SKM-1 (cell line): Measurements from ENCODE around the gene CUX1.
"Not testable (repeated sequence)": the region's sequence is repeated elsewhere in the genome, so short reads cannot be mapped to it uniquely, and the experiment has no call there.

Source experiments
- DNase-seq: peaks from one replicate; lab custom pipeline; 2025; ENCODE audit not compliant: unreplicated experiment; lab: John Stamatoyannopoulos, UW

Gene CUX1

DNA sequence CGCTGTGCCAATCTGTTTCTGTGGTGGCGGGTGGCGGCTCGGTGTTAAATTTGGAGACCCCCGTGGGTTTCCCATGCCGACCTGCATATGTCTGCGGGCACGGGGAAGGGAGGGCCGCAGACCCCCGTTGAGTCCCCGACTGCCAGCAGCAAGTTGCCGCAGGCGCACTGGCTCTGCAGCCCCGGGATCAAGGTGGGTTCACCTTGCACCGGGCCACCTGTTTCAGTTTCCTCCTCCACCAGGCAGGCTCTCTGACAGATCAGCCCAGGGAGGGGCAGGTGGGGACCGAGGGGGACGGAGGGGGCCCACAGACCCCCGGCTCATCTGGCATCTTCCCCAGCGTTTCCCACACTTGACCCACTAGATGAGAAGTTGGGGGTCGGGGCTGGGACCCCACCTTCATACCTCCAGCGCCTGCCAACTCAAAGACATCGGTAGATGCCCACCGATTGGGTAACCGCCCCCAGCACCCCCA lies 95.9 kb downstream of the CUX1 start:
- DNase-seq: no peak

DNA sequence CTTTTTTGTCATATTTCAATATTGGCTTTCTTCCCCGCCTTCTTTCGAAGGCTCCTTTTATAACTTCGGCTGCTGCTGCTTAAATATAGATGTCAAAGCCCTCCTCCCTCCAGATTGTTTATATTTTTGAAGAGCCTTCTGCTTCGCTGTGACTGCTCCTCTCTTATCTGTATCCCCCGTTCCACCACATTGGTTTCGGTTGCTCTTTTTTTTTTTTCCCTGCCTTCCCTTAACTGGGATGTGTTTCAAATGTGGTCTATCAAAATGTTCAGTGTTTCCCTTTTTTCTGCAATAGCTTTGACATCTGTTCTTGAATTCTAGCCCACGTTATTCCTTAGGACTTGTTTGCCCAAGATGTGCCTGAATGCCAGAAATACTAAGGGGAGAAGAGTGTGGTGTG lies 96.4 kb downstream of the CUX1 start:
- no peak for DNase-seq

DNA sequence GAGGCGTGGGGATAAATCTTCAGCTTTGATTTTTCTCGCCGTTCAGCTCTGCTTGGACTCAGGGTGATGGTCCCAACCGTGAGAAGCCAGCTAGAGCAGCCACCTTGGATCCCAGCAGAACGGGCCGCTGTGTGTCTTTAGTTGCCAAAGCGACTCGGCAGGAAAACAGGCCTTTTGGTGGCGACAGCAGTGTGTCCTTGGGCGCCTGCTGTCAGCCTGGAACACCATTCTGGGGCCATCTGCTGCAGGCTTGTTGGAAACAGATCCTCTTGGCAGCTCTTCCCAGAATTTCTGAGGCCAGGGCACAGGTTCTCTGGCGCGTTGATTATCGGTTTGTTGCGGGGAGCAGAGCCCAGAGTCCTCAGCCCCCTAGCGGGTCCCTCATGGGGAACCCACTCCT lies 97.6 kb downstream of the CUX1 start:
- no peak for DNase-seq

DNA sequence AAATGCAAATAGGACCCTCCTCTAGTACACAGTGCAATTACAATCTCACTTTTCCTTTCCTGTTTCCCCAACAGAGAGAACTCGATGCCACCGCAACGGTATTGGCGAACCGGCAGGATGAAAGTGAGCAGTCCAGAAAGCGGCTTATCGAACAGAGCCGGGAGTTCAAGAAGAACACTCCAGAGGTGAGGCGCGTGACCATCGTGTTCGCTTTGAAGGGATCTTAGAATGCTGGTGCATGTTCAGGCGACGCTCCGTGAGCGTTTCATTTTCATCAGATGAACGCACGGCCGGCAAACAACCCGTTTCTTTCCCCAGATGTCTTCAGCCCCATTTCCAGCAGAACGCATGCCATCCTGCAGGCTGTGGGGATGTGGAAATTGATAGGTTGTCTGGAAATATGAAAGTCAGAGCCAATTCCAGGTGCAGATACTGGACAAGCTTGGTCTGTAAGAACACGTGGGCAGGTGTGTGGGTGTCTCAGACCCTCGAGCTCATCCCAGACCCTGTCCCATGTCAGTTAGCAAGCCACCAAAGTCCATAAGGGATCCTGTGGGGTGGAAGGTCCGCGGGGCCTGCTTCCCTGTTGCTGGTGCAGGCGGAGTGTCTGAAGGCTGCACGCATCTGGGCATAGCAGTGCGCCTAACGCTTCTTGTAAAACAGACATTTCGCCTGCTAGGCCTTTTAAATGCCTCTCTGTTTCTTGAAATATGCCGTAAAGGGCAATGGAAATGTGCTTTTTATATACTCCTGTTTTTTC lies 98.8 kb downstream of the CUX1 start:
- no peak for DNase-seq

DNA sequence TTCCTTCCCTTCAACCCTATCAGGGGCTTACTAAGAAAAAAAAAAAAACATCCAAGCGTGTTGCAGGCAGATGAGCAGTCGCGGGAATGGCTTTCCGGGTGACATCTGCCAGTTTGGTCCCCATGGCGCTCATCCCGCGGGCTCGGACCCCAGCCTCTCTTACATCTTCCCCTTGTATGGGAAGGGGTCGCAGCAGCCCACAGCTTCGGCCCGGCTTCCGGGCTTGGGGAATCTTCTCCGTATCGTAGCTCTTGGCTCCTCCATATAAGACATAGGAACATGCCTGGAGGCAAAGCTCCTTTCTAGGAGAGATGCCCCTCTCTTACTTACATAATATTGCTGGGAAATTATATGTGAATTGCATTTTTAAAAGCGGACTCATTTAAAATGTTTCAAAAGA lies 99.5 kb downstream of the CUX1 start:
- DNase-seq: no peak

DNA sequence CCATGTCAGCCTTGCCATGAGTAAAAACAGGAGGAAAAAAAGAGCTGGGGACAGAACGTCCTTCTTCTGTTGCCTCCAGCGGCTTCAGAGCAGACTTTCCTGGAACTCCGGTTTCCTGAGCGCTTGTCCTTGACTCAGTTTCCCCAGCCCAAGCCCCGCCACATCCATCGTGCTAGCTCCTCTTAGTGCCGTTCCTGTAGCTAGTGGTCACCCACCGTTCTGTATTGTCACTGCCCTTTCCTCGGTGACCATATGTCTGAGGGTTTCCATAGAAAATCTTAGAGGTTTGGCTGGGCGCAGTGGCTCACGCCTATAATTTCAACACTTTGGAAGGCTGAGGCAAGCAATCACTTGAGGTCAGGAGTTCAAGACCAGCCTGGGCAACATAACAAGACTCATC lies 100.1 kb downstream of the CUX1 start:
- no peak for DNase-seq

DNA sequence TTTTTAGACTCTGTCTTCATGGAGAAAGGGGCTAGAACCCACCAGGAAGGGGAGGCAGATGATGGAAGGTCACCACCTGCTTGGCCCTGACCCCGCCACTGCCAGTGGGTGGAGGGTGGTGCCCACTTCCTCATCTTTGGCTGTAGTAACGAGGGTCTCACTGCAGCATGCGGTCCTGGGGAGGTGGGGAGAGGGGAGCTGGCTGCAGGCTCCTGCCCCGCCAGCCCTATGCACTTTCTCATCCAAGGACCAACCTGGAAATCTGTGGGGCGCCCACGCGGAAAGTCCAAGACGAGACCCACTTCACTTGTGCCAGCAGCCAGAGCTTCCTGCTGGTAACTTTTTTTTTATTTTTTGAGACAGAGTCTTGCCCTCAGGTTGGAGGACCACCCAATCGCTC lies 101.0 kb downstream of the CUX1 start:
- DNase-seq: no peak

DNA sequence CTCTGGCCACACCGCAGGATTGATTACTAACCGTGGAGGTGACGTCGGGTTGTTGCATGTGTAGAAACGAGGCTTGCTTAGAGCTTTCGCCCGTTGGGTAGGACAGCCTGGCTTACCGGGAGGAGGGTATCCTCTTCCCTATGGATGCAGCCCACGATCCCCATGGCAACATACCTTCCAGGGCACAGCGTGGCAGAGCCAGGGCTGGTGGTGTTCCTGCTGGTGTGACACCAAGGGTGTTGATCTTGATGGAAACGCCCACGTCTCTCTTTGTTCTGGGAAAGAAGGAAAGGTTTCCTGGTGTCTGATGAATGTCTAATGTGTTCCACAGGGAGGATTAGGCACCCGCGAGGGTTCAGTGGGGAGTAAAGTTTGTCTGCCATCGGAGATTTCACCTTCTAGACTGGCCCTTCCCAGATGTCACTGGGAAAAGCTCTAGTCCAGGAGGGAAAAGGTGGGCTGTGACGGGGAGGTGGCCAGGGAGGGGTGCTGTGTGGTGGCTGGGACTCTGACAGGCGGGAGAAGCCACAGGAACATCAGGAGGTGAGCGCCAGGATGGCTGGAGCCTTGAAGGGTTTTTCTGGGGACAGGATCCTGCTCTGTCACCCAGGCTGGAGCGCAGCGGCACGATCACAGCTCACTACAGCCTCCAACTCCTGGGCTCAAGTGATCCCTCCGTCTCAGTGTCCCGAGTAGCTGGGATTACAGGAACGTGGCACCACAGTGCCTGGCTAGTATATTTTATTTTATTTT lies 102.1 kb downstream of the CUX1 start:
- DNase-seq: no peak

DNA sequence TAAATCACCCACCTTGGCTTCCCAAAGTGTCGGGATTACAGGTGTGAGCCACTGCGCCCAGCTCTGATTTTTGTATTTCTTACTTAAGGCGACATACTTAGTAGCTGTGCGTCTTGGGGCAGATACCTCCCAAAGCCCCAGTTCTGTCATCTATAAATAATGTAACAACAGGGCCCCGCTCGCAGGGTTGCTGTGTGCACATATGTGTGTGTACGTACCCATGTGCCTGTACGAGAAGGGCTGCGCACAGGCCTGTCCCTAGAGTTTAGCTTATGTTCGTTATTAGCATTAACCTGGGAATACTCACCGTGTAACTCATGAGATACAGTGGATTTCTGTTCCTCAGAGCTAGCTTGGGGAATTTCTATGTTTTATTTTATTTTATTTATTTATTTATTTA lies 103.6 kb downstream of the CUX1 start:
- DNase-seq: no peak

DNA sequence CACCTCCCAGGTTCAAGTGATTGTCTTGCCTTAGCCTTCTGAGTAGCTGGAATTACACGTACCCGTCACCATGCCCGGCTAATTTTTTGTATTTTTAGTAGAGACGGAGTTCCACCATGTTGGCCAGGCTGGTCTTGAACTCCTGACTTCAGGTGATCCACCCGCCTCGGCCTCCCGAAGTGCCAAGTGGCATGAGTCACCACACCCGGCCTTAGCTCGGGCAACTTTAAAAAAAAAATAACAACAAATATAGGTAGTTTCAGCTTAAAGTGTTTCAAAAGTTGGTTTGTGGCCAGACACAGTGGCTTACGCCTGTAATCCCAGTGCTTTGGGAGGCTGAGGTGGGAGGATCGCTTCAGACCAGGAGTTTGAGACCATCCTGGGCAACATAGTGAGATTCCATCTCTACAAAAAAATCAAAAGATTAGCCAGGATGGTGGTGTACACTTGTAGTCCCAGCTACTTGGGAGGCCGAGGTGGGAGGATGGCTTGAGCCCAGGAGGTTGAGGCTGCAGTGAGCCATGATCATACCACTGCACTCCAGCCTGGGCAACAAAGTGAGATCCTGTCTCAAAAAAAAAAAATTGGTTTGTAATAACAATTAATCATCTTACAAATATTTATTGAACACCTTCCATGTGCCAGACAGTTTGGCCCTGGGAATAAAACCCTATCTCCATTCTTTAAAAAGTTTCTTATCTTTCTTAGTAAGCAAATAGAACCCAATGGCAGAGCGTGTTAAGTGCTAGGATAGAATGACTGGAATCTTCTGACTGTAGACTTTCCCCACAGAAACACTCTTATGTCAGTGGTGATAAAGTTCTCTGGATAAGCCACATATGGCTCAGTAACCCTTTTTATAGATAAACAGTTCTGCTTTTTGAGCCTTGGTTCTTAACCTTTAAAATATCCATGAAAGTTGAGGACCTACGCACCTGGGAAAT lies 104.4 kb downstream of the CUX1 start:
- DNase-seq: not testable (repeated sequence)

DNA sequence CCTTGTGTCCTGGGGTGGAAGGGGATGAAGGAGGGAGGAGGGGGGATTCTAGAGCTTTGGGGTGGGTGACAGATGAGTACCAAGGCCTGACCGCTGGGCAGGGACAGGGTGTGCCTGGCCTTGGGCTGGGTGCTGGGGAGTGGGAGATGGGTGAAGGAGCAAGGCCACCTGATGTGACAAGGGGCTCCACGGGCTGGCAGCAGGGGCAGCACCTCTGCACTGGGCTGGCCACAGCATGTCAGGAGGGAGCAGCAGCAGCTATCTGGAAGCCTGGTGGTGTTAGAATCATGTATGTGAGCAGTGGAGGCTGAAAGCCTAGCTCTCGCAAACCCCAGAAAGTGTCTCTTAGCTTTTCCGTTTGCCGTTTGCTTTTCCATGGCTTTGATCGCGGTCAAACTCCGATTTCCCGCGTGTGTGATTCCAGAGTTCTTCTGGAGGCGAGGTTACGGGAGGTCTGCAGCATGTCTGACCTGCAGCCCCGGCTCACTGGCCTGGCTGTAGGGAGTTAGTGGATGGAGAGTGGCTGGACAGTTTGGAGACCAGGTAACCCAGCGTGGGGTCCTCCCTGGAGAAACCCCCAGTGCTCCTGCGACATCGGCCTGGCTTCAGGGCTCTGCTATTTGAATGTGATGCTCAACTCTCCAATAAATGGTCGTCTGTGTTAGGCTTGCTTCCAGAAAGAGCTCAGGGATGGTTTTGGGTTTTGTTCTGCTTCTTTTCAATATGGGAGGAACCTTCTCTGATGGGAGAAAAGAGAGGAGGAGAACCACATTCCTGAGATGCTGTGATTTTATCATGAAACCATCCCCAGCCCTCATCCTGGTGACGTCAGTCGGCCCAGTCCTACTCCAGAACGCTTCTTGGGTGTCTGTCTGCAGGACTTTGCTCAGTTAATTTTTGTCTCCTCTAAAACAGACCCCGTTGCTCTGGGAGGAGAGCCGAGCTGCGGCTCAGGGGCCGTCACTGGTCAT lies 105.5 kb downstream of the CUX1 start:
- DNase-seq: no peak

DNA sequence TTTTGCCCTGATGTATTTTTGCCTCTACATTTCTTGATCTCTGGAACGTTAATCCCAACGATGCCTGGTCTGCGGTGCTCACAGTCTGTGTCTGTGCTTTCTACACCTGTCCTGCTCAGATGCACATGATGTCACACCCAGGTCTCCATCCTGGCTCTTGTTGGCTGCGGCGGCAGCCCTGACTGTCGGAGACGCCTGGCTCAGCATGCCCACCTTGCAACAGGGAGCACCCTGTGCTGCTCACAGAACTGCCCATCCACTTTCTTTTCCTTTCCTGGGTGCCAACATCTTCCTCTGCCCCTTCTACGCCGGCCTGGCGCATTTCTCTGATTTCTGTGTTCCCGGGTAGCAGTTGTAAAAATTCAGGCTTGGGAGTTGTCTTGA lies 106.2 kb downstream of the CUX1 start:
- DNase-seq: no peak

DNA sequence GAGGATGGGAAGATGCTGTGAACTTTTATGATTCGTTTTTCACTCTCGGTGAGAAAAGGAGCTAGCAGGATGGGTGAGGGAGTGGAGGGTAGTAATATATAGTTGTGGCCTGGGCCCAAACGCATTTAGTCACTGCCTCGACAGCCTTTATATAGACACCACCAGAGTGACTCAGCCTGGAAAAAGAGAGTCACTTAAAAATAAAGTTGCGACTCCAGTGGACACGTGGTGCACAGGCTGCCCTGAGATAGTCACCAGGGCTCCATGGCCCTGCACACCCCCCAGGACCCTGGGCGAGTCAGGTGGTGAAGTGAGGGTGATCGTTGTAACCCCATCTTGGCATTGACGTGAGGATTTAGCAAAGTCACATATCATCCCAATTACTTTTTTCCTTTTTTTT lies 106.7 kb downstream of the CUX1 start:
- DNase-seq: no peak

DNA sequence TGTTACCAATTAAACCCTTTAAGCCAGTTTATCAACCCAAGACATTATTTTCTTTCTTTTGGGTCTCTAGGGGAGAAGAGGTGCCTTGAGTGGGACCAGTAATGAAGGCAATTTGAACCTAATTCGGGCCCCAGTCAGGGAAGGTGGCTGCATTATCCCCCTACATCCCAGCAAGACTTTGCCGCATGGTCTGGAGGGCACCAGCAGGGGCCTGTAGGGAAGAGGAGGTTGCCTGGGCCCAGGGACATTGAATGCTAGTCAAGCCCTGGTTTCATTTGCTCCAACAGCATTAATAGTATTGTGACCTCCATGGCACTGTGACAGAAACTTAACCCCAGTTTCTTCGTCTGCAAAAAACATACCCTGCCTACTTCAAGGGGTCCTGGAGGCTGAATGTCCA lies 108.8 kb downstream of the CUX1 start:
- DNase-seq: no peak

DNA sequence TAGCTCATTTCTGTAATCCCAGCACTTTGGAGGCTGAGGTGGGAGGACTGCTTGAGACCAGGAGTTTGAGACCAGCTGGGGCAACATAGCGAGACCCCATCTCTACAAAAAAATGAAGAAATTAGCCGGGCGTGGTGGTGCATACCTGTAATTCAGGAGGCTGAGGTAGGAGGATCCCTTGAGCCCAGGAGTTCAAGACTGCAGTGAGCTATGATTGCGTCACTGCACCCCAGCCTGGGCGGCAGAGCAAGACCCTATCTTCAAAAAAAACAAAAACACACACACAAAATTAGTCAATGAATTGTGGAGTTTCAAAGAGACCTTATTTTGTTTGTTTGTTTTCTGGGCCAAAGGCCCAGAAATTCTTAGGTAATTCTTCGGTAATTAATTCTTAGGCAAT lies 110.0 kb downstream of the CUX1 start:
- no peak for DNase-seq

DNA sequence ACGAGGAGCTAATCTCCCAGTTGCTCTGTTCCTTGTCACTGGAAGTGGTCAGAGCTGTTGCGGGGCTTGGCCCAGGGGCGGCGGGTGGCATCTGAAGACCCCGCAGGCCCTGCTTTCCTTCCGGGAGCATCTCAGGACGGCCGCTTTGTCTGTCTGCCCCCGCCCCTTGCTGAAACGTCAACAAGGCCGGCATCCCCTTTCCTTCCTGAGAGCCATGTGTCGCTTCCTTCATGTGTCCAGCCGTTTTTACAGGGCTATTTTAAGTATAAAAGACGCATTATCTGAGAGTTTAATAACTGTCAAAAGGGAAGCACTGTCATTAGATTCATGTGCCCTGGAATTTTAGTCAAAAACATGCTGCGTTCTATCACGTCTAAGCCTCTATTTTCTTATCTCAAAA lies 110.4 kb downstream of the CUX1 start:
- DNase-seq: no peak

DNA sequence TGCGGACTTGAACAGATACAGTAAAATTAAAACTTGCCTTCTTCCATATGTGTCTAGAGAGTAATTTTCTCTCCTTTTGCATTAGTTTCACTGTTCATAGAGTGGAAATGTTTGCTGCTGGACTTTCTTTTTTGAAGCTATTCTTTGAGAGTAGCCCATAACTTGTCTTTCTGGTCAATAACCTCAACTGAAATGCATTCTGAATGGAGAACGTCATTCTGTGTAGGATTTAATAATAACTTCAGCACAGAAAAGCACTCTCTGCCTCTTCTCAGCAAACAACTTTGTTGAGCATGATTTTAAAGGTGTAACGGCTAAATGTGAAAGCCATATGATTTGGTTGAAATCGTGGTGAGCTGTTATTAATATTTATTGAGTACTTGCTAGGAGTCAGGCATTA lies 111.8 kb downstream of the CUX1 start:
- no peak for DNase-seq

DNA sequence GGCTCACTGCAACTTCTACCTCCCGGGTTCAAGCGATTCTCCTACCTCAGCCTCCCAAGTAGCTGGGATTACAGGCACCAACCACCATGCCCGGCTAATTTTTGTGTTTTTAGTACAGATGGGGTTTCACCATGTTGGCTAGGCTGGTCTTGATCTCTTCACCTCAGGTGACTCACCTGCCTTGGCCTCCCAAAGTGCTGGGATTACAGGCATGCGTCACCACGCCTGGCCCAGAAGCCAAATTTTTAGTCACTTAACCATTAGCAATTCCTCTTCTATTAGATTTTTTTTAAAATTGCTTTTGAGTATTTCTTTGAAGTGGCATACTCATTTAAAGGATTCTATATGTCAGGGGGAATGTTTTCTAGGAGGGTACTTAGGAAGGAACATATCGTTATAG lies 112.5 kb downstream of the CUX1 start:
- DNase-seq: not testable (repeated sequence)

DNA sequence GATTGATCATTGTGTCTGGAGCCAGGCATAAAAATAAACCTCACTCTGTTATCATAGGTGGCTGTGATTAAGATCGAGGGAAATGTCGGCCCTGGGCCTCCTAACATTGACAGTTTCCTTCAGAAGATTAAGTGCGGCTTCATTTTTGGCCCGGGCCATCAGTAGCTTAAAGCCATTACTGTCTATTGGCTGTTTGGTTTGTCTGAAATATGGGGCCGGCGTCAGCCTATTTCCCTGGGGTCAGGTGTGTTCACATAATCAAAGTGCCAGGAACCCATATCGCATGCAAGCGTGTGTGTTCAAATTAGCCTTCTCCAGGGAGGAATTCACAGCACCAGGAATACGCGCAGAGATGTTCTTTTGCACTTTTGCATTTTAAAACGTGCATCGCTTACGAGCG lies 114.7 kb downstream of the CUX1 start:
- no peak for DNase-seq

DNA sequence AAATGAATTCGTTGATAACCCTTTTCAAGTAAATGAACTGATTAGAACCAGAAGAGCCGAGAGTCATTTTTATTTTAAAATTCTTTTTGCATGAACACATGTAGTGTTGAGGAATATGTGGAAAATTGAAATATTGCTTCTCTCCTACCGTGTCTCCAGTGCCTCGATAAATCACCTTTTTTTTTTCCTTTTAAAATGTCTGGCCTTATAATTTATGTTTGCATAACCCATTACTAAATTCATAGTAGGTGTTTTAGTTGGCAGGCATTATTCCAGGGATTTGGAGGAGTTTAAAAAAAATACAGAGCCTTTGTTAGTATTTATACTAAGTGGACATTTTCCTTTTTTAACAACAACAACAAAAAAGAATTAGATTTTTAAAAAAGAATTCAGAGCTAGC lies 115.6 kb downstream of the CUX1 start:
- DNase-seq: no peak
